NT2/D1 (cell line): ENCODE measurements around the gene TXLNG.

Experiments
- SUZ12 ChIP-seq: IDR thresholded peaks from 2 replicates; pipeline ENCODE4 v1.6.1; 2011; ENCODE audit not compliant: insufficient read length, insufficient read depth; ENCODE audit errors: extremely low read depth
- YY1 ChIP-seq: IDR thresholded peaks from 2 replicates; pipeline ENCODE4 v1.6.1; 2011; ENCODE audit not compliant: insufficient read length, insufficient read depth
- ZNF274 ChIP-seq: IDR thresholded peaks from 2 replicates; pipeline ENCODE4 v1.6.1; 2011; ENCODE audit warnings: mild to moderate bottlenecking, low read depth, low read length

DNA sequence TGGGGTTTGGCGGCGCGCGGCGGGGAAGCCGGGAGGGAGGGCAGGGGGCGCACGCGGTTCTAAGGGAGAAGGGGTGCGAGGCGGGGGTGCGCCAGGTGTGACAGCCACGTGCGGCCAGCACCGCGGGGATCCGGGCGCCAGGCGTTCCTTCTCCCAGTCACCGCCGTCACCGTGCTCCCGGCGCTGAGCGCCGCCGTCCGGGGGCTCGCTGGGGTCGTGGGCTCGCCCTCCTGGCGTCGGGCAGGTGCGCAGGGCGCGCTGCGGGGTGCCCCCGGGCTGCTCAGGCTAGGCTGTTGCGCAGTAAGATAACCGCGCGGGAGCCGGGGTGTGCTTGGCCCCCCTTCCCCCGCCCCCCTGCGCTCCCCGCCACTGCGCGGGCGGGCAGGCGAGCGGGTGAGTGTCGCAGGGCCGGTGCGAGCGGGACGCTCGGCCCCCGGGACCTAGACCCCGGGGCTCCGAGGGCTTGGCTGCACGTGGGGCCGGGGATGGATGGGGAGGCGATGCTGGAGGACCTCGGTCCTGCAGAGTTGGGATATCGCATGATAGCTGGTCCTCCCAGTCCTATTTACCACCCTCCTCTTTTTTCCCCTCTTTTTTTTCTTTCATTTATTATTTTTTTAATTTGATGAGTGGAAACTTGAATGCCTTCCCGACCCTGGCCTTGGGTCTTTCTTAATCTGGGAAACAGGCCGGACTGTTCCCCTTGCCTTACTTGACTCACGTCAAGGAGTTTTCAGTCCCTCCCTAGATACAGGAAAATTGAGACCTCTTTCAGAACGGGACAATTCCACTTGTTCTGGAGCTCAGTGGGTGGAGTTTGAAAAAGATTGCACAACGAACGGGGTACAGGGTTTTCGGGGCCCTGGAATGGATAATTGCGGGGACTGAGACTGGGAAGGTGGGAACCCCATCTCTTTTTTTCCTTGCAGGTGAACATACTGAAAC, 797 bp downstream of the TXLNG start:
- TF ChIP-seq YY1 (no peak), SUZ12 (no peak), ZNF274 (no peak)
